GM12891 (cell line): ENCODE measurements around the gene MMP3.

Experiments
- DNase-seq: peaks from one replicate; pipeline ENCODE4 v3.0.0; 2011; ENCODE audit warnings: low spot score; ENCODE audit not compliant: insufficient read length
- FAIRE-seq: peaks from 2 replicates; lab custom pipeline; 2011; peaks lifted over from hg19 to GRCh38; lab: Jason Lieb, UNC
- PAX5 ChIP-seq: IDR thresholded peaks from 2 replicates; pipeline ENCODE4 v1.6.1; 2011; ENCODE audit warnings: low read length, moderate library complexity, mild to moderate bottlenecking; ENCODE audit not compliant: insufficient read depth, severe bottlenecking
- POLR2A ChIP-seq: IDR thresholded peaks from 2 replicates; pipeline ENCODE4 v1.6.1; 2011; ENCODE audit warnings: low read depth, low read length, control low read depth
- POLR2AphosphoS5 ChIP-seq: IDR thresholded peaks from 2 replicates; pipeline ENCODE4 v1.6.1; 2011; ENCODE audit warnings: low read depth, low read length, control low read depth
- POU2F2 ChIP-seq: IDR thresholded peaks from 2 replicates; pipeline ENCODE4 v1.6.1; 2011; ENCODE audit warnings: low read depth, mild to moderate bottlenecking, control low read depth, low read length, moderate library complexity
- SPI1 ChIP-seq: IDR thresholded peaks from 2 replicates; pipeline ENCODE4 v1.6.1; 2011; ENCODE audit warnings: low read depth, low read length, control low read depth
- TAF1 ChIP-seq: IDR thresholded peaks from 2 replicates; pipeline ENCODE4 v1.6.1; 2011; ENCODE audit warnings: low read depth, low read length, control low read depth

Gene MMP3

GRCh38 chr11:102810950-102811660 is 32.3 kb downstream of the MMP3 start:
- FAIRE-seq (no peak), DNase-seq (no peak)
- TF ChIP-seq TAF1 = no peak
- TF ChIP-seq PAX5 = no peak
- TF ChIP-seq POLR2A = no peak
- TF ChIP-seq SPI1 = no peak
- TF ChIP-seq POU2F2 = no peak
- TF ChIP-seq POLR2AphosphoS5 = no peak

- no peak for FAIRE-seq
- no peak for TF ChIP-seq PAX5
- TF ChIP-seq TAF1 = no peak
- TF ChIP-seq POLR2A = no peak
- no peak for TF ChIP-seq POLR2AphosphoS5
- TF ChIP-seq SPI1 = no peak
- no peak for TF ChIP-seq POU2F2
- no peak for DNase-seq
Observed at GRCh38 chr11:102809971-102810370, 33.4 kb downstream of the MMP3 start.

- FAIRE-seq (peak; percentile 43), DNase-seq (no peak)
- TF ChIP-seq SPI1 (no peak), TAF1 (no peak), POU2F2 (no peak), PAX5 (no peak), POLR2AphosphoS5 (no peak), POLR2A (no peak)
Observed at GRCh38 chr11:102807921-102808320, 35.5 kb downstream of the MMP3 start.

- FAIRE-seq (no peak), DNase-seq (no peak)
- TF ChIP-seq POU2F2 (no peak), SPI1 (no peak), TAF1 (no peak), POLR2A (no peak), PAX5 (no peak), POLR2AphosphoS5 (no peak)
Observed at GRCh38 chr11:102806296-102806695, 37.1 kb downstream of the MMP3 start.

- no peak for TF ChIP-seq POU2F2
- no peak for FAIRE-seq
- no peak for DNase-seq
Observed at GRCh38 chr11:102802341-102802740, 41.1 kb downstream of the MMP3 start.

- no peak for FAIRE-seq
- TF ChIP-seq PAX5 (no peak), POLR2A (no peak), POU2F2 (no peak), TAF1 (no peak), POLR2AphosphoS5 (no peak), SPI1 (no peak)
Observed at GRCh38 chr11:102800767-102801166, 42.6 kb downstream of the MMP3 start.

GRCh38 chr11:102799681-102800340 is 43.6 kb downstream of the MMP3 start:
- DNase-seq (no peak), FAIRE-seq (no peak)
- no peak for TF ChIP-seq POLR2A
- no peak for TF ChIP-seq POLR2AphosphoS5

More at GRCh38 chr11:102800767-102801166, 42.6 kb downstream of the MMP3 start:
- no peak for DNase-seq

GRCh38 chr11:102798012-102798746 is 45.2 kb downstream of the MMP3 start, which contains the start of gene MMP1:
Gene MMP1 (minus strand): TSS chr11:102798160. CDS start chr11:102798092, 68 bp downstream.
- TF ChIP-seq SPI1 (no peak), PAX5 (no peak), POU2F2 (no peak), POLR2AphosphoS5 (no peak), TAF1 (no peak), POLR2A (no peak)
- FAIRE-seq (no peak), DNase-seq (no peak)

- TF ChIP-seq TAF1 (no peak), POLR2A (no peak), PAX5 (no peak), POU2F2 (no peak), POLR2AphosphoS5 (no peak), SPI1 (no peak)
- FAIRE-seq (no peak), DNase-seq (peak; percentile 5)
Observed at GRCh38 chr11:102794382-102794781, 49.0 kb downstream of the MMP3 start.

GRCh38 chr11:102793677-102794290 is 49.6 kb downstream of the MMP3 start:
- no peak for TF ChIP-seq POU2F2
- no peak for TF ChIP-seq POLR2A
- TF ChIP-seq POLR2AphosphoS5 = no peak
- TF ChIP-seq SPI1 = no peak
- no peak for TF ChIP-seq PAX5
- no peak for TF ChIP-seq TAF1
- FAIRE-seq (no peak), DNase-seq (no peak)
